NCI-H1092 (cell line): Measurements from ENCODE around the gene CMTM6.
"Not testable (repeated sequence)": the region's sequence is repeated elsewhere in the genome, so short reads cannot be mapped to it uniquely, and the experiment has no call there.

ENCODE experiments used
- DNase-seq: peaks from one replicate; lab custom pipeline; 2025; lab: John Stamatoyannopoulos, UW

The CMTM6 gene

DNA sequence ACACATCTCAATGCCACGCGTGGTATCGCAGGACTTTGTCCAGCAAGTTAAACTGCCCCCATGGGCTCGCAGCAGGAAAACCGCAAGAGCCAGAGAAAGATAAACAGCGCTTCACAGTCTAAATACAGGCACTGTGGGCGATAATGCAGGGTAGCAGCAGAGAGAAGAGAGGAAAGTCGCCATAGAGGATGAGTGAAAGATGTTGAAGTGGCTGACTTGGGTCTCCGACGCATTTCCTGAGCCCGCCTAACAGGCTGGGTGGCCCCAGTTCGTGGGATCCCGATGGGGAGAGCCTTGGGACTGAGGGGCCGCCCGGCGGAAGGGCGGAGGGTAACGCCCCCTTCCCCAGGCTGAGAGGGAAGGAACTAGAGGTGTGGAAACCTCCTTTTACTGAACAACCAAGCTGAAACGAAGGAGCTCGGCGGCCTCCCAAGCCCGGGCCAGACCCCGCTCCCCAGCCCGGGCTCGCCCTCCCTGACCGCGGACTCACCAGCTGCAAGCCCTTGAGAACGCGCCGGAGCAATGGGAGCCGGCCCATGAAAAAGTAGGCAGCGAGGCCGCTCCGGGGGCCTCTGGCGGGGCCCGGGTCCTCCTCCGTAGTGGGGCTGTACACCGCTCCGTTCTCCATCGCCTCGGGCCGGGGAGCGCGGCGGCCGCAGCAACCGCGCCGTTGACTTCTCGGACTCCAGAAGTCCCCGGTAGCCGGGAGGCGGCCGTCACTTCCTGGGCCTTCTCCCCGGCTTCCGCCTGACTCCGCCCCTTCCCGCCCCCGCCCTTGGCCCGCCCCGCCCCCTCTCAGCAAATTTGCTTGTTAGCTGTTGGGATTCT lies at the start of gene CMTM6:
Gene CMTM6 (minus strand): TSS at position 735 of the 828 bp plus-strand sequence. CDS start 107 bp downstream, at position 628.
- DNase-seq = peak; percentile 37

- DNase-seq = no peak
Measured at GRCh38 chr3:32552013-32552412, 49.4 kb upstream of the CMTM6 start.

DNA sequence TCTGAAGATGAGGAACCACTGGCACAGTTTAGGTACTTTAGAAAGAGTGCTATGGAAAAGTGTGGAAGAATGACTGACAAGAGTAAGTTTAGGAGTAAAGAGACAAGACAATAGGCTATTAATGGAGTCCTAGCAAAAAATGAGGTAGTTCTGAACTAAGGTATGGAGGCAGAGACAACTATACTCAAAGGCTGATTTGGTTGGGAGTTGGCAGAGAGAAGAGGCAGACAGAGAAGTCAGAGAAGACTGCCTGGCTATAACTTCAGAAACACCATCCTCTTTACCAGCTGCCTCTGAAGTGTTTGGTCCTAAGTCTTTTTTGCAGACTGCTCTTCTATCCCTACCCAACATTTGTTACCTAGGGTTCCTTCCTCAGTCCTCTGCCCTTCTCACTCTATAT lies 48.8 kb upstream of the CMTM6 start:
- DNase-seq = no peak

DNA sequence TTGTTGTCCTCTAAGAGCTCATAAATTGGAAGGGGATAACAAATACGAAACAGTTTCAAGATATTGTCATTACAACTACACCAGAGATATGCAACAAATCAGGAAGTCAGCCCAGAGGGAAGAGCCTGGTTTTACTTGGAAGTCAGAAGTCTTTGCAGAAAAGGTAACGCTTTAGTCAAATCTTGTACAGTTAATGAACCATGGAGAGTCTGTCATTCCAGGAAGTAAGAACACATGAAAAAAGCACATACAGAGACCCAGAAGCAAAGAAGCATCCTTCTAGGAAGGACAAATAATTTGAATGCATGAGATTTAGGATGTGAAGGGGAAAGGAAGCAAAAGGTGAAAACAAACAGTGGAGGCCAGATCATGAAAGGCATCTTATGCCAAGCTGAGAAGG lies 48.4 kb upstream of the CMTM6 start:
- DNase-seq = no peak

- DNase-seq = no peak
Measured at GRCh38 chr3:32545305-32545704, 42.7 kb upstream of the CMTM6 start.

GRCh38 chr3:32544894-32545293 lies 42.2 kb upstream of the CMTM6 start:
- DNase-seq = no peak

DNA sequence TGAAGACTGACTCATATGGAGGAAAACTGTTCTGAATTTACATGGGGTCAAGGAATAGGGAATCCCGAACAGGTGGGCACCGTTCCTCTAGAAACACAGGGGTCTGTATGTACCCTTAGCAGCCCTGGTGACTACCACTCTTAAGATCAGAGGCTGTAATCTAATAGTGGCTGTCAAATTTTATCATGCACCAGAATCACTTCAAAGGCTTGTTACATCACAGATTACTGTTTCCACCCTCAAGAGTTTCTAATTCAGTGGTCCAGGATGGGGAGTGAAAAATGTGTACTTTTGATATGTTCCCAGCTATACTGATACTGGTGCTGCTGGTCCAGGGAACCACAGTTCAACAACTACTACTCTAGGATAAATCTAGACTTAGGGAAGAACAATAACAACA lies 40.2 kb upstream of the CMTM6 start:
- no peak for DNase-seq

GRCh38 chr3:32540899-32541298 lies 38.2 kb upstream of the CMTM6 start:
- no peak for DNase-seq

GRCh38 chr3:32532434-32532833 lies 29.8 kb upstream of the CMTM6 start:
- DNase-seq = no peak

GRCh38 chr3:32531010-32531647 lies 28.5 kb upstream of the CMTM6 start:
- DNase-seq = no peak

DNA sequence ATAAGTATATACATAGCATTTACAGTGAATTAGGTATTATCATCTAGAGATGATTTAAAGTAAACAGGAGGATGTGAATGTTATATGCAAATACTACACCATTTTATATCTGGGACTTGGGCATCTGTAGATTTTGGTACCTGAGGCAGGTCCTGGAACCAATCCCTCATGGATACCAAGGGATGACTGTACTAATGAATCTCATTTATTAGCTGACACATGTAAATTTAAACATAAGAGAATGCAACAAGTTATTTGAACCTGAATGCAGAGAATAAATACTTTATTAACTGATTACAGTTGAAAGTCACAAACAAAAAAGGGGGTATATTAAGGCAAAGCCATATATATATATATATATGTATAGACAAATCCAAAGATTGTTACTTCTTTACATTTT lies 23.1 kb upstream of the CMTM6 start:
- no peak for DNase-seq

DNA sequence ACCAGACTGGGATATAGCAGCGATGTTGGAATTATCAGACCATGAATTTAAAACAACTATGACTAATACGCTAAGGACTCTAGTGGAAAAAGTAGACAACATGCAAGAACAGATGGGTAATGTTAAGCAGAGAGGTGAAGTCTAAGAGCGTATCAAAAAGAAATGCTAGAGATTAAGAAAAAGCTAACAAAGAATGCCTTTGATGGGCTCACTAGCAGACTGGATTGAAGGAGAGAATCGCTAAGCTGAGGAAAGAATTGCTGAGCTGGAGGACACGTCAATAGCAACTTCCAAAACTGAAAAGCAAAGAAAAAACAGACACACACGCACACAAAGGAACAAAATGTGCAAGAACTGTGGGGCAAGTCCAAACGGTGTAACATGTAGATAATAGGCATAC lies 20.0 kb upstream of the CMTM6 start:
- DNase-seq = no peak

- DNase-seq = not testable (repeated sequence)
Measured at GRCh38 chr3:32518921-32519320, 16.3 kb upstream of the CMTM6 start.

DNA sequence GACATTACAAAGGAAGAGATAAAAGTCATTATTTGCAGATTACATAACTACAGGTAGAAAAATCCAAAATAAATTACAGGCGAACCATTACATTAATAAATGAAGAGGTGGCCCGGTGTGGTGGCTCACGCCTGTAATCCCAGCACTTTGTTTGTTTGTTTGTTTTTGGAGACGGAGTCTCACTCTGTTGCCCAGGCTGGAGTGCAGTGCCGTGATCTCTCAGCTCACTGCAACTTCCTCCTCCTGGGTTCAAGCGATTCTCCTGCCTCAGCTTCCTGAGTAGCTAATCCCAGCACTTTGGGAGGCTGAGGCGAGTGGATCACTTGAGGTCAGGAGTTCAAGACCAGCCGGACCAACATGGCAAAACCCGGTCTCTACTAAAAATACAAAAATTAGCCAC lies 14.1 kb upstream of the CMTM6 start:
- not testable (repeated sequence) for DNase-seq

DNA sequence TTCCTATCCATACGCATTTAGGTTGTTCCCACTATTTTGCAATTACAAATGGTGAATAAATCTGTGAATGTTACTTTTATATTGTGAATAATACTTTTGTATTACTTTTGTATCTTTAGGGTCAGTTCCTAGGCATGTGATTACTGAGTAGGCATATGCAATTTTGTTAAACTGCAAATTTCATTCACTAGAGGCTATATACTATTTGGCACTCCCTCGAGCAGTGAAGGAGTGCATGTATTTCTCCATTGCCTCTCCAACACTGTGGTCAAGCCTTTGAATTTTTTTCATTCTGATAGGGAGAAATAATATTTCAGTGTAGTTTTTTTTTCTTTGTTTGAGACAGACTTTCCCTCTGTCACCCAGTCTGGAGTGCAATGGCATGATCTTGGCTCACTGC lies 8.4 kb upstream of the CMTM6 start:
- no peak for DNase-seq

DNA sequence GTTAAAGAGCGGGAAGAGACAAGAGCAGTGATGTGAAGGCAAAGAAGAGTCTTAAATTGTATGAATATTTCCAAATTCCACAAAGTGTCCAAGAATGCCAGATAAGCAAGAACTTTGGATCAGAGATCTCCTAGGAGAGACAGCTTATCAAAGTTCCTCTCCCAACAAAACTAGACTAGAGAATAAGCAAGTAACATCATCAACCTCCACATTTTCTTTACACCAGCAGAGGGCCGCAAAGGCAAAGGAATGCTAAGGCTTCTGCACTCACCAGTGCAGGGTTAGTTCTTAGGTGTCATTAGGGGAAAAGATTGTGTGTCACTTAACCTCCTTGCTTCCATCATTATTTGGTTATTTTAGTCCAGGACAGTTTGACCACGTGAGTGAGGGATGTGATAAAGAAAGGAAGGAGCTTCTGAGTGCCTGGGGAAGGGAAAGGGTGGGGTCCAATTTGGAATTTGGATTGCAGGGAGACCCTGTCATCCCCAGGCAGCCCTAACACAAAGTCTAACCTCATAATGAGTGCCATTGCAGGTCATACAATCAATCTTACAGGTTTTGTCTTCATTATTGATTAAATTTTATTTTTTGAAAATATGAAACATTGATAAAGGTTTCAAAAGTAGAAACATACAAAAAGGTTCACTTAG lies 7.5 kb upstream of the CMTM6 start:
- peak; percentile 19 for DNase-seq

DNA sequence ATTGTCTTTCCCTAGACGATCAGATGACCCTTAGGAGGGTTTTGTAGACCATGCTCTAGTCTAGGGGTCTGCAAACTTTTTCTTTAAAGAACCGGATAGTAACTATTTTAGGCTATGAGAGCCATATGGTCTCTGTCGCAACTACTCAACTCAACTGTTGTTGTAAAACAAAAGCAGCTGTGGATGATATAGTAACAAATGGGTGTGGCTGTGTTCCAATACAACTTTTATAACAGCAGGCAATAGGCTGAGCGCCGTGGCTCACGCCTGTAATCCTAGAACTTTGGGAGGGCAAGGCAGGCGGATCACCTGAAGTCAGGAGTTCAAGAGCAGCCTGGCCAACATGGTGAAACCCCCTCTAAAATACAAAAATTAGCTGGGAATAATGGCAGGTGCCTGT lies 6.1 kb upstream of the CMTM6 start:
- no peak for DNase-seq

DNA sequence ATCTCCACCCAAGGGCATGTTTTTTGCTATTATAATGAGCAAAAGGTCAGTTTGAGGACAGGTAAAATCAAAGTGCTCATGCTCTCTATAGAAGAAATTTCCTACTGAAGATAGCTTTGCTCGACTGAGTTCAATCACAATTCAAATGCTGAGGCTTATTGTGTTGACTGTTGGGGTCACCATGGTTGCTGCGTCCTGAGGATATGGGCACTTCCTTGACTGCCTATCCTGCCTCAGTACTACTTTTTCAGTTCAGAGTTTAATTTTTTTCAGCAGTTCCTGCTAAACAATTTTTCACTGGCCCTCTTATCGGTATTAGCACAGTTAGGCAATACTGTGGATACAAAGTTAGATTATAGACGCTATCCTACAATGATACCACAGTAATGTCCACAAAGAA lies 3.8 kb upstream of the CMTM6 start:
- no peak for DNase-seq

GRCh38 chr3:32502946-32503286 lies 264 bp upstream of the CMTM6 start:
- DNase-seq = no peak

DNA sequence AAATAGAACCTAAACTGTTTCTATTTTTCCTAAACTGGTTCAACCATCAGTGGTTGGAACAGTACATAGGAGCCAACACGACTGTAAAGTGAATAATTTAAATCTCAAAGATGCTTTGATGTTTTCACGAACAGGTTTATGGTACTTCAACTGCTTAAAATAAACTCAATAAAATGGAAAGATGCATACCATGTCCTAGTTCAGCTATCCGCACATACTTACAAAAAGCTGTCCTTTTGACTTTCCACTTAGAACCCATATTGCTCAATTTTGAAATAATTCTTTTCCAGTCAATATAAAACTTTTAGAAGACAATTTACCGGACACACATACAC lies 902 bp downstream of the CMTM6 start:
- DNase-seq = no peak

GRCh38 chr3:32500880-32501782 lies 1.5 kb downstream of the CMTM6 start:
- DNase-seq = no peak

GRCh38 chr3:32500231-32500630 lies 2.4 kb downstream of the CMTM6 start:
- no peak for DNase-seq
